Body of pancreas (tissue), 4 donors: ENCODE results near the gene PSMD11.

Experiments
- CTCF ChIP-seq, 7 experiments: fragments of 450-650 bp in 4 of 7; fragments of 200-600 bp in 3 of 7; sonication (generic) in 3 of 7; IDR thresholded peaks; one replicate each; pipeline ENCODE4 v1.5.1; 2016 to 2019; ENCODE audit warnings: antibody characterized with exemption in 7 of 7
- POLR2A ChIP-seq, 3 donors: fragments of 450-650 bp; IDR thresholded peaks; one replicate each; pipeline ENCODE4 v1.6.1; 2016; ENCODE audit warnings: antibody characterized with exemption in 3 of 3, mild to moderate bottlenecking in 2 of 3

DNA sequence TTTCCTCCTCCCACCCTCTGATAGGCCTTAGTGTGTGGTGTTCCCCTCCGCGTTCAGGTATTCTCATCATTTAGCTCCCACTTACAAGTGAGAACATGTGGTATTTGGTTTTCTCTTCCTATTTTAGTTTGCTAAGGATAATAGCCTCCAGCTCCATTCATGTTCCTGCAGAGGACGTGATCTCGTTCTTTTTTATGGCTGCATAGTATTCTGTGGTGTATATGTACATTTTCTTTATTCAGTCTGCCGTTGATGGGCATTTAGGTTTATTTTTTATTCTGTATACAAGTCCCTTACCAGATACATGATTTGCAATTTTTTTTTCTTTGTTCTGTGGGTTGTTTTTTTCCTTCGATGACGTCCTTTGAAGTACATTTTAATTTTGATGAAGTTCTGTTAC, 23.6 kb downstream of the PSMD11 start:
- TF ChIP-seq CTCF (IDR thresholded peaks at IDR 0.05) (no peak), POLR2A (IDR thresholded peaks at IDR 0.05) (no peak)
